Naive thymus-derived CD8-positive, alpha-beta T cell (primary cell): ENCODE results near the gene HBB. TPM values are rescaled to one million over a fixed set of nuclear protein-coding genes. Genes with fewer than 3 reads are reported as not detected.

ENCODE experiments used
- ATAC-seq, 2 donors: fragments of 150-1000 bp; cut with Tn5 transposase in 1 of 2; sonication (Bioruptor Pico), chemical (Tn5 transposase) in 1 of 2; 1 replicate in 1 of 2; 2 replicates in 1 of 2; pipeline ENCODE4 v1.10.0; 2021; ENCODE audit warnings: mild to moderate bottlenecking in 2 of 2, moderate library complexity in 2 of 2
- POLR2A ChIA-PET: fragments of 350-600 bp; sonication (Branson Sonifier 250); formaldehyde crosslinking; loops from one replicate; lab custom pipeline; 2021; ENCODE audit warnings: antibody characterized with exemption; lab: Charles Lee
- DNase-seq, 10 donors: peaks; one replicate each; pipeline versions ENCODE4 v3.0.0 to v3.0.0-alpha.2; 2020 to 2022
- H3K27ac Mint-ChIP-seq, 10 donors: one replicate each; pipeline ENCODE4 v1.8.0; 2020 to 2022; ENCODE audit warnings: mild to moderate bottlenecking in 10 of 10, mixed read lengths in 10 of 10, moderate library complexity in 4 of 10, inconsistent platforms in 1 of 10
- H3K27me3 Mint-ChIP-seq, 5 donors: one replicate each; pipeline ENCODE4 v1.8.0; 2021 to 2022; ENCODE audit warnings: mixed read lengths in 5 of 5
- H3K36me3 Mint-ChIP-seq, 3 donors: one replicate each; pipeline ENCODE4 v1.8.0; 2020 to 2022; ENCODE audit warnings: mixed read lengths in 3 of 3, mild to moderate bottlenecking in 2 of 3, inconsistent platforms in 1 of 3
- H3K4me1 Mint-ChIP-seq, 4 donors: one replicate each; pipeline ENCODE4 v1.8.0; 2021 to 2022; ENCODE audit warnings: mixed read lengths in 4 of 4
- H3K4me3 Mint-ChIP-seq, 10 donors: one replicate each; pipeline ENCODE4 v1.8.0; 2020 to 2022; ENCODE audit warnings: mild to moderate bottlenecking in 10 of 10, mixed read lengths in 10 of 10, moderate library complexity in 6 of 10, inconsistent platforms in 1 of 10
- H3K9me3 Mint-ChIP-seq, 9 donors: one replicate each; pipeline ENCODE4 v1.8.0; 2020 to 2022; ENCODE audit warnings: mixed read lengths in 9 of 9, mild to moderate bottlenecking in 3 of 9, inconsistent platforms in 1 of 9, moderate library complexity in 1 of 9
- polyA plus RNA-seq, 3 donors: library from polyadenylated mRNA; unstranded; fragments of 300-500 nt; fragmentation: Illumina TruSeq; gene quantifications; one replicate each; pipeline ENCODE4 v1.2.3, GENCODE V29; 2021
- total RNA-seq, 8 experiments: library from RNA in 2 of 8; stranded (reverse) in 2 of 8; gene quantifications; one replicate each; pipeline ENCODE4 v1.2.3 and lab custom pipeline; 2021 to 2026

HBB gene
- total and polyA plus RNA-seq, 5 experiments from 2014 or later: 0.88 to 0.89 TPM; not detected in 3

DNA sequence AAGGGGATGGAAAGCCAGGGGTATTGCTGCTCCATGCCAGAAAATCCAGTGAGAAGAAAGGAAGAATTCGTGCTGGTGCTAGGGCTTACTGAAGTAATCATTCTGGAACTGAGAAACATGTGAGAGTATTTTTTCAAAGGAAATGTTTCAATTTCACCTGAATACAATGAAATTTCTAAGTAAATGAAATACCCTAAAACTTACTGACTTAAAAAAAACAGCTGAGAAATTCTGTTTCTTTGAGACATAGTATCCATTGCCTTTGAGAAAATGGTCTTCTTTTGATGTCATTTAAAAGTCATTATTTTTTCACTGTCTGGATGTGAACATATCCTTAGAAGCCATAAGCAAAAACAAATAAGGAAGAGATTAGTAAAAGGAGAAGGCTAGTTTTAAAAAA is 26.3 kb downstream of the HBB start, which contains the start of gene OR51V1:
Gene OR51V1 (minus strand): TSS at position 101 of the 400 bp plus-strand sequence. CDS start 0 bp downstream, at position 101.
- no peaks in the 10 kb centered on the region for H3K36me3 Mint-ChIP-seq
- H3K9me3 Mint-ChIP-seq: peaks cover 0 to 1% (median 0%) of the 10 kb centered on the region in 9 donors
- H3K27ac Mint-ChIP-seq: no peak within 1 kb of the TSS
- POLR2A ChIA-PET: no interaction called here
- DNase-seq (no peak), ATAC-seq (no peak)
- no peak within 1 kb of the TSS for H3K4me3 Mint-ChIP-seq
- H3K27me3 Mint-ChIP-seq: peaks cover 0 to 16% (median 7%) of the 10 kb centered on the region in 5 donors
- H3K4me1 Mint-ChIP-seq: no peaks in the 10 kb centered on the region

DNA sequence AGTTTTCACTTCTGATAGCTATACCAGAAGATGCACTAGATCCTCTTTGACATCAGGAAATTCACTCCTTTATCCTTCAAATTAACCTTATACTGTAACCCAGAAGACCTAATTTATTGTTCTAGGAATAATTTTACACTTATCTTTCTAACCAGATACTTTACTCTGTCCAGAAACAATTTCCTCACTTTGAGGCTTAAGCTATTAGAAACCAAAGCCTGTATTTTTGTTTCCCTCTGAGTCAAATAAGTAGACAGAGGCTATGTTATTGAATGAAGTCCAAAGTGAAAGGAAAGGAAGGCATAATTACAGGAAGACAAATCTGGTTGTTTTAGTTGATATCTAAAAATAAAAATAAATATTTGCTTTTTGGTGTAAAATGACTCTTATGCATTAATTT is 28.6 kb downstream of the HBB start:
- no peak overlapping the region for H3K4me3 Mint-ChIP-seq
- POLR2A ChIA-PET: no interaction called here
- peaks cover 0 to 10% (median 0%) of the 10 kb centered on the region in 9 donors for H3K9me3 Mint-ChIP-seq
- H3K36me3 Mint-ChIP-seq: no peaks in the 10 kb centered on the region
- no peak for ATAC-seq
- peaks cover 0 to 16% (median 7%) of the 10 kb centered on the region in 5 donors for H3K27me3 Mint-ChIP-seq
- no peaks in the 10 kb centered on the region for H3K4me1 Mint-ChIP-seq
- DNase-seq: no peak
- no peak overlapping the region for H3K27ac Mint-ChIP-seq

DNA sequence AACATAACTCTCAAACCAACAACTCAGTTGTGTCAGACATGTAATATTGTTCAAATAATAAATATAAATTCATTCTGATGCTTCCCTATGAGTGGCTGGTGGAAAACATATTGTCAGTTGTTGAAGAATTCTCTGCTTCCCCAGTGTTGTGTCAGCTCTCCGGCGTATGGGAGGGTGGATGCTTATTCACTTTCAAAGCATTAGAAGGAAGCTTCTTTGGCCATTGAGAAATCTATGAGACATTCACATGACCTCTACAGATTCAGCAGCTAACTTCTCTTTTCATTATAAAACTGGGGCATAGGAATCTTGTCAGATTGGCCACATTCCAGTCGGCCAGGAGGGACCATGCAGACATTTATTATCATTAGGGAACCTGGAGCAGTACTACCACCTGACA is 29.3 kb downstream of the HBB start:
- Mint-ChIP-seq H3K4me1 (no peaks in the 10 kb centered on the region), H3K27me3 (peaks cover 0 to 14% (median 7%) of the 10 kb centered on the region in 5 donors), H3K27ac (no peak overlapping the region), H3K36me3 (no peaks in the 10 kb centered on the region), H3K9me3 (peaks cover 0 to 18% (median 3%) of the 10 kb centered on the region in 9 donors), H3K4me3 (no peak overlapping the region)
- no peak for DNase-seq
- ATAC-seq: no peak
- POLR2A ChIA-PET: interaction anchor here (0.8 kb wide), 1 partner anchor 611 kb away, joined by 3 read pairs; the partner anchor contains the start of gene OR52N2

DNA sequence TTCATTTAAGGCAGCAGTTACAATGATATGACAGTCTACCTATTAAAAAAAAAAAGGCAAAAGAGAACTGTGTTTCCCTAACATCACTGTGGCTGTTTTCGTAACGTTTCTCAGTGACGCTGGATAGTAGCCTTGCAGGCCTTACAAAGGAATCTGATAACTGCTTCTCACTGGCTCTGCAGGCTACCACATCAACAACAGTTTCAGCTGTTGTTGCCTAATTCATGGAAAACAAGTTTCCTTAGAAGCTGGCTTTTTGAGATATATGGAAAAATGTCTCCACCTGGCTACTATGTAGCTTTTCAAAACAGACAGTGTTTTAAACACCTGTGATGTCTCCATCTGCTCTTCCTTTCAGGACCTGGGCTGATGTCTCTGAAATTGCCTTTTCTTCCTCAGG is 30.1 kb downstream of the HBB start:
- Mint-ChIP-seq H3K4me3 (no peak overlapping the region), H3K4me1 (no peaks in the 10 kb centered on the region), H3K9me3 (peaks cover 0 to 20% (median 3%) of the 10 kb centered on the region in 9 donors), H3K36me3 (no peaks in the 10 kb centered on the region), H3K27ac (no peak overlapping the region), H3K27me3 (peaks cover 0 to 14% (median 7%) of the 10 kb centered on the region in 5 donors)
- ATAC-seq (no peak), DNase-seq (no peak)
- POLR2A ChIA-PET: no interaction called here

DNA sequence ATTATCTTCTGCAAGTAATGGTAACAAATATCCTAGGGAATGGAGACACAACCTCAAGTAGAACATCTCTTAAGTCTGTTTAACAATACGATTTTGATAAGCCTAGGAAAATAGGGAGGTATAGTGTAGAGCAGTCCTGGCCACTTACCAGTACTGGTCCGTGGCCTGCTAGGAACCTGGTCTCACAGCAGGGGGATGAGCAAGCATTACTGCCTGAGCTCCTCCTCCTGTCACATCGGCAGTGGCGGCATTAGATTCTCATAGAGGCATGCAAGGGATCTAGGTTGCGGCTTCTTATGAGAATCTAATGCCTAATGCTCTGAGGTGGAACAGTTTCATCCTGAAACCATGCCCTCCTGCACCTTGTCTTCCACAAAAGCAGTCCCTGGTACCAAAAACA is 30.8 kb downstream of the HBB start:
- no peak for ATAC-seq
- POLR2A ChIA-PET: no interaction called here
- H3K36me3 Mint-ChIP-seq: no peaks in the 10 kb centered on the region
- H3K9me3 Mint-ChIP-seq: peaks cover 0 to 20% (median 3%) of the 10 kb centered on the region in 9 donors
- H3K4me1 Mint-ChIP-seq: no peaks in the 10 kb centered on the region
- no peak for DNase-seq
- no peak overlapping the region for H3K27ac Mint-ChIP-seq
- H3K4me3 Mint-ChIP-seq: no peak overlapping the region
- H3K27me3 Mint-ChIP-seq: peaks cover 0 to 14% (median 6%) of the 10 kb centered on the region in 5 donors

DNA sequence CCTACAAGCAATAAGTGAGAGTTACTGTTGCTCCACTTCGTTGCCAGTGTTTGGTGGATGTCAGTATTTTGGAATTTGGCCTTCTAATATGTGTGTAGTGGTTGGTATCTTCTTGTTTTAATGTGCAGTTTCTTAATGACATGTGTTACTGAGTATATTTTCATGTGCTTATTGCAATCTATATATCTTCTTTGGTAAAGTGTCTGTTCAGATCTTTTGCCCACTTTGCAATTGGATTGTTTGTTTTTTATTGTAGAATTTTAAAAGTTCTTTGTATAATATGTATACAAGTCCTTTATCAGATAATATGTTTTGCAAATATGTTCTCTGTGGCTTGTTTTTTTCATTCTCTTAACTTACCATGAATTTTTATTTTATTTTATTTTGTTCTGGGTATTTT is 34.1 kb downstream of the HBB start:
- POLR2A ChIA-PET: no interaction called here
- peaks cover 0 to 3% (median 0%) of the 10 kb centered on the region in 5 donors for H3K27me3 Mint-ChIP-seq
- H3K36me3 Mint-ChIP-seq: peaks cover 0 to 9% (median 0%) of the 10 kb centered on the region in 3 donors
- peaks cover 0 to 37% (median 10%) of the 10 kb centered on the region in 9 donors for H3K9me3 Mint-ChIP-seq
- no peak for ATAC-seq
- H3K27ac Mint-ChIP-seq: no peak overlapping the region
- no peak overlapping the region for H3K4me3 Mint-ChIP-seq
- no peaks in the 10 kb centered on the region for H3K4me1 Mint-ChIP-seq
- no peak for DNase-seq

DNA sequence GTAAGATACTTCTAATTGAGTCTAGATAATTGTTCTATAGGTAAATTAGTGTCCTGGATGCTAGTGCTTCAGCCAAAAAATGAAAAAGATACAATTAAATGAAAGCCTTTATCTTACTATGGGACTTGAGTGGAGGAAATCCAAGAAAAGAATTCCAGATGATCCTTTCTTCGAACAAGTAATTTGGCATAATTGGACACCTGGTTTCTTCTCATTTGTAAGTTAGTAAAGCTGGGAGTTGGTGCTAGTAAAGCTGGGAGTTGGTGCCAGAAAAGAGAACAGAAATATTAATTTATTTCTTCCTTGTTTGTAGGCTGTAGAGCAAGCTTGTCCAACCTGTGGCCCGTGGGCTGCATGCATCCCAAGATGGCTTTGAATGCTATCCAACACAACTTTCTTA is 38.7 kb downstream of the HBB start:
- DNase-seq (no peak), ATAC-seq (no peak)
- Mint-ChIP-seq H3K36me3 (peaks cover 0 to 9% (median 0%) of the 10 kb centered on the region in 3 donors), H3K4me3 (no peak overlapping the region), H3K27me3 (peaks cover 0 to 12% (median 1%) of the 10 kb centered on the region in 5 donors), H3K27ac (no peak overlapping the region), H3K4me1 (no peaks in the 10 kb centered on the region), H3K9me3 (peaks cover 0 to 26% (median 10%) of the 10 kb centered on the region in 9 donors)
- POLR2A ChIA-PET: no interaction called here

DNA sequence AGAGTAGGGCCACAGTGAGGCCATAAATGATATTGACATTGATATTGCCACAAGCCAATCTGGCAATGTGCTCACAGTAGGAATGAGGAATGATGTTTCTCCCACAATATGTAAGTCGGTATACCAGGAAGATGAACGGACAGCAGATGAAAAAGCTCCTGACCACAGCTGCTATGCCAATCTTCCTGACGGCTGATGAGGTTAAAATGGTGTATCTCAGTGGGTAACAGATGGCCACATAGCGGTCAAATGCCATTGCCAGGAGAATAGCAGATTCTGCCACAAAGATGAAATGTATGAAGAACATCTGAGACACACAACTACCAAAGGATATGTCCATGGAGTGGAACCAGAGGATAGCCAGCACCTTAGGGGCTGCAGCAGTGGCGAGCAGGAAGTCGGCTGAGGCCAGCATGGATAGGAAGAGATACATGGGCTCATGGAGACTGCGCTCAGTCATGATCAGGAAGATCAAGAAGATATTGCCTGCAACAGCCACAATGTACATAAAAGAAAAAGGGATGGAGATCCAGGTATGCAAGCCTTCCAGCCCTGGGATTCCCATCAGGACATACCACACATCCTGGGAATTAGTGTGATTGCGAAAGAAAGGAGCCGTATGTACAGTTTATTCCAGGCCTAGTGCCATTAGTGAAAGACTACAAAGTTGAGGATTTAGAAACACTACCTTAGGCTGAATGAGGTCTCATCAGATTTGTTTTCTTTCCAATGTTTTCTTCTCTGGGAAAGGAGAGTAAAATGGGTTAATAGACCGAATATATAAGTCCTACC is 48.6 kb downstream of the HBB start:
- H3K36me3 Mint-ChIP-seq: no peaks in the 10 kb centered on the region
- no peak for ATAC-seq
- no peak overlapping the region for H3K4me3 Mint-ChIP-seq
- POLR2A ChIA-PET: no interaction called here
- H3K9me3 Mint-ChIP-seq: peaks cover 0 to 5% (median 0%) of the 10 kb centered on the region in 9 donors
- no peak overlapping the region for H3K27ac Mint-ChIP-seq
- DNase-seq: no peak
- peaks cover 0 to 12% (median 9%) of the 10 kb centered on the region in 5 donors for H3K27me3 Mint-ChIP-seq
- H3K4me1 Mint-ChIP-seq: no peaks in the 10 kb centered on the region

Other genes with a start within 250 kb of the HBB start
- not detected for gene OR51L1, start 232.2 kb downstream of the HBB start, total RNA-seq
- gene OR51L1, start 232.2 kb downstream of the HBB start, polyA plus RNA-seq: not detected
- not detected for gene OR52J3, start 180.5 kb downstream of the HBB start, total RNA-seq
- not detected for gene OR52J3, start 180.5 kb downstream of the HBB start, polyA plus RNA-seq
- gene OR52E2, start 167.4 kb downstream of the HBB start, total RNA-seq: not detected
- not detected for gene OR52E2, start 167.4 kb downstream of the HBB start, polyA plus RNA-seq
- not detected for gene OR52E1, start 157.5 kb downstream of the HBB start, total RNA-seq
- not detected for gene OR52E1, start 157.5 kb downstream of the HBB start, polyA plus RNA-seq
- gene OR52A5, start 88.7 kb downstream of the HBB start, total RNA-seq: not detected
- not detected for gene OR52A5, start 88.7 kb downstream of the HBB start, polyA plus RNA-seq
- not detected for gene OR52A1, start 72.3 kb downstream of the HBB start, total RNA-seq
- gene OR52A1, start 72.3 kb downstream of the HBB start, polyA plus RNA-seq: not detected
- gene OR51V1, start 26.4 kb downstream of the HBB start, total RNA-seq: not detected
- gene OR51V1, start 26.4 kb downstream of the HBB start, polyA plus RNA-seq: not detected
- not detected for gene HBD, start 7.4 kb upstream of the HBB start, total RNA-seq
- not detected for gene HBD, start 7.4 kb upstream of the HBB start, polyA plus RNA-seq
- gene HBG1, start 22.8 kb upstream of the HBB start, total RNA-seq: not detected
- not detected for gene HBG1, start 22.8 kb upstream of the HBB start, polyA plus RNA-seq
- gene HBG2, start 27.7 kb upstream of the HBB start, total RNA-seq: not detected
- gene HBG2, start 27.7 kb upstream of the HBB start, polyA plus RNA-seq: not detected
- not detected for gene HBE1, start 42.9 kb upstream of the HBB start, total RNA-seq
- gene HBE1, start 42.9 kb upstream of the HBB start, polyA plus RNA-seq: not detected
- not detected for gene OR51B4, start 74.9 kb upstream of the HBB start, total RNA-seq
- gene OR51B4, start 74.9 kb upstream of the HBB start, polyA plus RNA-seq: not detected
- gene OR51B2, start 97.2 kb upstream of the HBB start, total RNA-seq: not detected
- not detected for gene OR51B2, start 97.2 kb upstream of the HBB start, polyA plus RNA-seq
- gene OR51B5, start 116.5 kb upstream of the HBB start, total RNA-seq: not detected
- gene OR51B5, start 116.5 kb upstream of the HBB start, polyA plus RNA-seq: not detected
- not detected for gene OR51B6, start 124.4 kb upstream of the HBB start, total RNA-seq
- not detected for gene OR51B6, start 124.4 kb upstream of the HBB start, polyA plus RNA-seq
- gene OR51M1, start 156.7 kb upstream of the HBB start, total RNA-seq: not detected
- not detected for gene OR51M1, start 156.7 kb upstream of the HBB start, polyA plus RNA-seq
- gene OR51Q1, start 195.0 kb upstream of the HBB start, total RNA-seq: not detected
- not detected for gene OR51Q1, start 195.0 kb upstream of the HBB start, polyA plus RNA-seq
- not detected for gene OR51I1, start 214.4 kb upstream of the HBB start, total RNA-seq
- not detected for gene OR51I1, start 214.4 kb upstream of the HBB start, polyA plus RNA-seq
- gene OR51I2, start 222.3 kb upstream of the HBB start, total RNA-seq: not detected
- gene OR51I2, start 222.3 kb upstream of the HBB start, polyA plus RNA-seq: not detected